Osteocyte (in vitro differentiated cells): ENCODE measurements around the gene IKZF1. TPM values are rescaled to one million over a fixed set of nuclear protein-coding genes. Genes with fewer than 3 reads are reported as not detected.

Experiments used
- DNase-seq: peaks from one replicate; pipeline ENCODE4 v3.0.0; 2021; ENCODE audit warnings: mixed read lengths; ENCODE audit not compliant: unreplicated experiment; ENCODE audit errors: extremely low spot score
- H3K27ac Mint-ChIP-seq: one replicate; pipeline ENCODE4 v1.8.0; 2021; ENCODE audit warnings: mild to moderate bottlenecking, mixed read lengths; ENCODE audit not compliant: unreplicated experiment
- H3K27me3 Mint-ChIP-seq: one replicate; pipeline ENCODE4 v1.8.0; 2021; ENCODE audit warnings: mixed read lengths; ENCODE audit not compliant: unreplicated experiment
- H3K36me3 Mint-ChIP-seq: one replicate; pipeline ENCODE4 v1.8.0; 2021; ENCODE audit warnings: mixed read lengths; ENCODE audit not compliant: unreplicated experiment
- H3K4me1 Mint-ChIP-seq: one replicate; pipeline ENCODE4 v1.8.0; 2021; ENCODE audit warnings: mixed read lengths; ENCODE audit not compliant: unreplicated experiment
- H3K4me3 Mint-ChIP-seq: one replicate; pipeline ENCODE4 v1.8.0; 2021; ENCODE audit warnings: mild to moderate bottlenecking, moderate library complexity, mixed read lengths; ENCODE audit not compliant: unreplicated experiment
- H3K9me3 Mint-ChIP-seq: one replicate; pipeline ENCODE4 v1.8.0; 2021; ENCODE audit warnings: mixed read lengths; ENCODE audit not compliant: unreplicated experiment
- CTCF ChIP-seq: fragments of 200-600 bp; sonication (generic); IDR thresholded peaks from 2 replicates; pipeline ENCODE4 v1.5.0; 2021; ENCODE audit warnings: antibody characterized with exemption, mild to moderate bottlenecking, moderate library complexity
- total RNA-seq: library from RNA; stranded (reverse); gene quantifications from 2 replicates; pipeline ENCODE4 v1.2.1, GENCODE V29; 2021

IKZF1 gene
- total RNA-seq, 1 donor from 2014 or later, result not detected

DNA sequence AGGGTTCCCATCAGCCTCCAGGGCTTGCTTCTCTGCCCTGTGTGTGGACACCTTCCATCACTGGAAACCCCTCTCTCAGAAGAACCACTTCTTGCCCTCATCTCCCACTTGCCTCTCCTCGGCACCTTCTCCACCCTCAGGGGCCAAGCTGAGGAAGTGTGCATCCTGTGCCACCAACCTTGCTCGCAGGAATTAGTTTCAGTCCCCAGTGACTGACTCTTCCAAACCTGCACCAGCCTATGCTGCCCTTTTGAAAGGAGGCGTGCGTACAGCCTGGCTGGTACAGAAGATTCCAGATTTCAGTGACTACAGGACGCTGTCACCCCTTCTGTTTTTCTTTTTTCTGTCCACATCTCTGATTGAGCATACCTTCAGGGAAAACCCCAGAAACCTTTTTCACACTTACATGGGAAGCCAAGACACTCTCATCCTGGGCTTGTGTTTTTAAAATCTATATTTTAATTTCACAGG, 67.1 kb downstream of the IKZF1 start:
- no peaks in the 10 kb centered on the region for H3K27me3 Mint-ChIP-seq
- H3K4me3 Mint-ChIP-seq, result no peak overlapping the region
- TF ChIP-seq CTCF, result no peak
- no peaks in the 10 kb centered on the region for H3K36me3 Mint-ChIP-seq
- peaks cover 13% of the 10 kb centered on the region for H3K9me3 Mint-ChIP-seq
- H3K4me1 Mint-ChIP-seq, result no peaks in the 10 kb centered on the region
- no peak overlapping the region for H3K27ac Mint-ChIP-seq
- no peak for DNase-seq

DNA sequence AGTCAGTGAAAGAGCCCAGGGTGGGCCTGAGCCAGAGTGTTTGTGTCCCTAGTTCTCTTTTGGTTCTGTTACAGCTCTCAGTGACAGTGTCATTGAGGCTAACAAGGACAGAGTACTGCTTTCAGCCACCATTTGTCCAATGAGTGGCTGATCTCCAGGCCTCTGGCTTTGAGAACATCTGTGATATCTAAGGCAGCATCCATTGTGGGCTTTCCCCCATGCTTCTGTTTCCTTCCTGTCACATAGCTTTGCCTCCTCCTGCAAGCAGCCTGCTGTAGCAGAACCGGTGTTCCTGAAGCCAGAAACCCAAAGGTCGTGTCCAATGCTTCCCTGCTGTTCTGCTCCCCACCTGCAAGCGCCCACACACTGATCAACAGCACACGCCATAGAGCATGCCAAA, 68.4 kb downstream of the IKZF1 start:
- TF ChIP-seq CTCF, result no peak
- no peaks in the 10 kb centered on the region for H3K27me3 Mint-ChIP-seq
- no peaks in the 10 kb centered on the region for H3K4me1 Mint-ChIP-seq
- DNase-seq, result no peak
- no peaks in the 10 kb centered on the region for H3K36me3 Mint-ChIP-seq
- no peak overlapping the region for H3K27ac Mint-ChIP-seq
- H3K9me3 Mint-ChIP-seq, result peaks cover 13% of the 10 kb centered on the region
- H3K4me3 Mint-ChIP-seq, result no peak overlapping the region

- TF ChIP-seq CTCF, result no peak
- H3K27me3 Mint-ChIP-seq, result peaks cover 5% of the 10 kb centered on the region
Measured at GRCh38 chr7:50376056-50376820, 71.7 kb downstream of the IKZF1 start.

GRCh38 chr7:50377356-50377755, 72.8 kb downstream of the IKZF1 start:
- Mint-ChIP-seq H3K4me1 (no peaks in the 10 kb centered on the region), H3K4me3 (no peak overlapping the region), H3K36me3 (no peaks in the 10 kb centered on the region), H3K27me3 (peaks cover 8% of the 10 kb centered on the region), H3K9me3 (no peaks in the 10 kb centered on the region), H3K27ac (no peak overlapping the region)
- TF ChIP-seq CTCF, result no peak
- no peak for DNase-seq

More at GRCh38 chr7:50376056-50376820, 71.7 kb downstream of the IKZF1 start:
- no peak for DNase-seq
- Mint-ChIP-seq H3K9me3 (no peaks in the 10 kb centered on the region), H3K4me3 (no peak overlapping the region), H3K36me3 (no peaks in the 10 kb centered on the region), H3K27ac (no peak overlapping the region), H3K4me1 (no peaks in the 10 kb centered on the region)

- TF ChIP-seq CTCF, result no peak
- no peak overlapping the region for H3K4me3 Mint-ChIP-seq
- H3K9me3 Mint-ChIP-seq, result no peaks in the 10 kb centered on the region
- DNase-seq, result no peak
- H3K27me3 Mint-ChIP-seq, result peaks cover 10% of the 10 kb centered on the region
- no peak overlapping the region for H3K27ac Mint-ChIP-seq
- no peaks in the 10 kb centered on the region for H3K36me3 Mint-ChIP-seq
- no peaks in the 10 kb centered on the region for H3K4me1 Mint-ChIP-seq
Measured at GRCh38 chr7:50379082-50379481, 74.6 kb downstream of the IKZF1 start.
